K562 (cell line): ENCODE results near the gene CASKIN2. TPM values are rescaled to one million over a fixed set of nuclear protein-coding genes. Genes with fewer than 3 reads are reported as not detected.

Source experiments
- FOXA3 ChIP-seq, 2 experiments: fragments of 450-650 bp in 1 of 2; sonication (generic) in 1 of 2; formaldehyde crosslinking; IDR thresholded peaks in 1 of 2; conservative IDR thresholded peaks in 1 of 2; 2 replicates each; pipeline versions ENCODE4 v1.4.0 to v1.8.0; 2020 to 2022; ENCODE audit warnings: mild to moderate bottlenecking in 2 of 2, missing genetic modification reagents in 1 of 2
- FOXK2 ChIP-seq, 2 experiments: fragments of 450-650 bp; IDR thresholded peaks in 1 of 2; conservative IDR thresholded peaks in 1 of 2; 2 replicates each; pipeline ENCODE4 v1.6.1; 2016; ENCODE audit warnings: low read depth in 2 of 2, mild to moderate bottlenecking in 1 of 2
- FOXO4 ChIP-seq: fragments of 450-650 bp; formaldehyde crosslinking; IDR thresholded peaks from 2 replicates; pipeline ENCODE4 v1.4.0; 2020; ENCODE audit warnings: mild to moderate bottlenecking, moderate library complexity
- MTA2 ChIP-seq: fragments of 450-650 bp; IDR thresholded peaks from 2 replicates; pipeline ENCODE4 v1.6.1; 2016; ENCODE audit warnings: low read depth
- NONO ChIP-seq, 2 experiments: fragments of 200-400 bp in 1 of 2; fragments of 450-650 bp in 1 of 2; formaldehyde crosslinking in 1 of 2; IDR thresholded peaks; 2 replicates each; pipeline ENCODE4 v1.6.1; 2017; ENCODE audit warnings: low read depth in 2 of 2, mild to moderate bottlenecking in 2 of 2, moderate library complexity in 2 of 2, low read length in 1 of 2
- PATZ1 ChIP-seq: fragments of 250-450 bp; sonication (Bioruptor Pico); IDR thresholded peaks from 2 replicates; pipeline ENCODE4 v1.5.0; 2020; ENCODE audit warnings: mild to moderate bottlenecking, borderline replicate concordance
- PRDM10 ChIP-seq: fragments of 450-650 bp; IDR thresholded peaks from 2 replicates; pipeline ENCODE4 v1.6.1; 2018; ENCODE audit not compliant: partially characterized antibody
- ZBTB33 ChIP-seq: sonication (generic); formaldehyde crosslinking; IDR thresholded peaks from 2 replicates; pipeline ENCODE4 v1.8.1; 2023; ENCODE audit warnings: mild to moderate bottlenecking, missing genetic modification reagents
- ZNF143 ChIP-seq: sonication (generic); formaldehyde crosslinking; IDR thresholded peaks from 2 replicates; pipeline ENCODE4 v1.9.0; 2022; ENCODE audit warnings: mild to moderate bottlenecking, missing genetic modification reagents
- ZNF398 ChIP-seq: fragments of 250-450 bp; sonication (Bioruptor Pico); IDR thresholded peaks from 2 replicates; pipeline ENCODE4 v1.8.0; 2021; ENCODE audit warnings: moderate library complexity, mild to moderate bottlenecking, inconsistent platforms
- ZNF668 ChIP-seq: fragments of 250-450 bp; sonication (Bioruptor Pico); IDR thresholded peaks from 2 replicates; pipeline ENCODE4 v1.8.0; 2022; ENCODE audit warnings: mild to moderate bottlenecking, inconsistent platforms
- polyA plus RNA-seq, 8 experiments: library from polyadenylated mRNA; depleted of rRNA in 4 of 8; stranded (reverse) in 5 of 8; unstranded in 3 of 8; fragments of >200 nt; fragmentation: Nextera tagmentation in 2 of 8; fragmentation: Illumina TruSeq in 1 of 8; extraction: Ambion mirVana in 2 of 8; extraction: Trizol in 1 of 8; gene quantifications; 2 replicates each; pipeline versions ENCODE4 v1.2.1 to v1.2.3, GENCODE V29; 2011 to 2014; ENCODE audit warnings: inconsistent platforms in 1 of 8, missing spikeins in 1 of 8
- total RNA-seq, 7 experiments: library from RNA; depleted of rRNA in 6 of 7; stranded (reverse); fragments of >200 nt in 6 of 7; fragmentation: Illumina TruSeq in 2 of 7; extraction: Trizol in 2 of 7; gene quantifications; 2 replicates each; pipeline versions ENCODE4 v1.2.1 to v1.2.3, GENCODE V29; 2011 to 2021; ENCODE audit warnings: low replicate concordance in 1 of 7

Gene CASKIN2
- total and polyA plus RNA-seq, 9 of the 15 experiments (the other 6 are each of a cell fraction or from before 2014, with no cell fraction given): 0.01 to 12.2 (median 2.1) TPM

- TF ChIP-seq ZNF398 (CRISPR knock-in tag): no peak
- no peak for TF ChIP-seq ZNF668
- no peak for TF ChIP-seq FOXA3 (CRISPR knock-in tag; conservative IDR thresholded peaks at IDR 0.05 in 1 of 2, IDR thresholded peaks at IDR 0.05 in 1 of 2)
- TF ChIP-seq PATZ1 (CRISPR knock-in tag): no peak
- no peak for TF ChIP-seq ZNF143 (CRISPR knock-in tag)
- no peak for TF ChIP-seq NONO (IDR thresholded peaks at IDR 0.05; ENCODE audit: low read depth in 2 of 2, low read length in 1 of 2)
- peak in 1 of 2 experiments; percentile 57; a peak in 1 of 4 replicates for TF ChIP-seq FOXK2 (conservative IDR thresholded peaks at IDR 0.05 in 1 of 2, IDR thresholded peaks at IDR 0.05 in 1 of 2; ENCODE audit: low read depth in 2 of 2)
- TF ChIP-seq ZBTB33 (CRISPR knock-in tag): 0 out of 2 replicates have a peak, but pooled peaks have one; percentile 23
- peak; percentile 28 for TF ChIP-seq PRDM10
- no peak for TF ChIP-seq MTA2
- no peak for TF ChIP-seq FOXO4
Measured at GRCh38 chr17:75456417-75457046, 58.8 kb downstream of the CASKIN2 start, which contains the start of gene TMEM94 (continued).
